IMR-90 (cell line): ENCODE data around the gene GRB10. TPM values are rescaled to one million over a fixed set of nuclear protein-coding genes. Genes with fewer than 3 reads are reported as not detected.

Experiments
- ATAC-seq: fragments of 200-7000 bp; cut with Tn5 transposase; 2 replicates; pipeline ENCODE4 v1.9.1; 2020; ENCODE audit warnings: low read depth, mild to moderate bottlenecking, moderate library complexity
- BruUV-seq: library from RNA; stranded (reverse); fragments of 400-500 nt; replicated peaks from 2 replicates; lab custom pipeline; 2021; lab: Mats Ljungman, UMichigan
- CTCF ChIA-PET: fragments of 300-600 bp; formaldehyde crosslinking; extraction: SDS; loops from one replicate; lab custom pipeline; 2021; ENCODE audit warnings: antibody characterized with exemption; lab: Yijun Ruan, JAX
- POLR2A ChIA-PET: fragments of 300-600 bp; sonication (Branson Sonifier 250); formaldehyde crosslinking; loops from one replicate; lab custom pipeline; 2022; ENCODE audit warnings: antibody characterized with exemption; ENCODE audit not compliant: unreplicated experiment; lab: Charles Lee
- DNase-seq: peaks from one replicate; pipeline ENCODE4 v3.0.0; 2013
- H2AFZ ChIP-seq: replicated peaks from 2 replicates; pipeline ENCODE3; 2013; ENCODE audit warnings: low read length, mild to moderate bottlenecking; ENCODE audit not compliant: poor library complexity
- H2AK5ac ChIP-seq: 2 replicates; pipeline ENCODE4 v1.6.1; 2013; ENCODE audit warnings: low read depth, low read length, inconsistent platforms
- H2AK9ac ChIP-seq: replicated peaks from 2 replicates; pipeline ENCODE3; 2013; ENCODE audit warnings: mild to moderate bottlenecking, low read depth, low read length, moderate library complexity; ENCODE audit not compliant: poor library complexity
- H2BK120ac ChIP-seq: 2 replicates; pipeline ENCODE4 v1.6.1; 2013; ENCODE audit warnings: low read depth, low read length, inconsistent platforms
- H2BK15ac ChIP-seq: 3 replicates; pipeline ENCODE4 v1.6.1; 2013; ENCODE audit warnings: low read depth, low read length, inconsistent platforms
- H2BK20ac ChIP-seq: 2 replicates; pipeline ENCODE4 v1.6.1; 2013; ENCODE audit warnings: low read depth, mild to moderate bottlenecking, inconsistent platforms, low read length, moderate library complexity
- H2BK5ac ChIP-seq: 2 replicates; pipeline ENCODE4 v1.6.1; 2013; ENCODE audit warnings: mild to moderate bottlenecking, low read depth, low read length, inconsistent platforms; ENCODE audit not compliant: poor library complexity, severe bottlenecking
- H3K14ac ChIP-seq: replicated peaks from 2 replicates; pipeline ENCODE4 v1.6.1; 2013; ENCODE audit warnings: low read depth, low read length, inconsistent platforms
- H3K18ac ChIP-seq: 2 replicates; pipeline ENCODE4 v1.6.1; 2013; ENCODE audit warnings: low read depth, low read length, control low read depth
- H3K23ac ChIP-seq: 2 replicates; pipeline ENCODE4 v1.6.1; 2013; ENCODE audit warnings: low read depth, low read length, inconsistent platforms
- H3K27ac ChIP-seq: 2 replicates; pipeline ENCODE4 v1.5.1; 2013; ENCODE audit warnings: mild to moderate bottlenecking, control low read depth, low read length; ENCODE audit not compliant: insufficient read depth
- H3K27me3 ChIP-seq: 2 replicates; pipeline ENCODE4 v1.6.1; 2013; ENCODE audit warnings: low read length; ENCODE audit not compliant: control insufficient read depth, insufficient read depth
- H3K36me3 ChIP-seq: 2 replicates; pipeline ENCODE4 v1.6.1; 2013; ENCODE audit warnings: low read length, mixed read lengths; ENCODE audit not compliant: control insufficient read depth, insufficient read depth
- H3K4ac ChIP-seq: 2 replicates; pipeline ENCODE4 v1.6.1; 2013; ENCODE audit warnings: low read depth, low read length, inconsistent platforms
- H3K4me1 ChIP-seq: 2 replicates; pipeline ENCODE4 v1.6.1; 2013; ENCODE audit warnings: low read length, mixed read lengths; ENCODE audit not compliant: control insufficient read depth, insufficient read depth
- H3K4me2 ChIP-seq: 2 replicates; pipeline ENCODE4 v1.6.1; 2013; ENCODE audit warnings: low read depth, mild to moderate bottlenecking, control low read depth, low read length, moderate library complexity
- H3K4me3 ChIP-seq: 2 replicates; pipeline ENCODE4 v1.5.1; 2013; ENCODE audit warnings: low read depth, mild to moderate bottlenecking, control low read depth, low read length, moderate library complexity; ENCODE audit not compliant: insufficient read depth
- H3K56ac ChIP-seq: 2 replicates; pipeline ENCODE4 v1.6.1; 2013; ENCODE audit warnings: low read length, inconsistent platforms; ENCODE audit not compliant: insufficient read depth; ENCODE audit errors: extremely low read depth
- H3K79me1 ChIP-seq, 2 experiments: 2 replicates each; pipeline ENCODE4 v1.6.1; 2013; ENCODE audit warnings: low read length in 2 of 2, inconsistent platforms in 1 of 2, low read depth in 1 of 2
- H3K9ac ChIP-seq: 2 replicates; pipeline ENCODE4 v1.6.1; 2013; ENCODE audit warnings: low read depth, low read length, control low read depth
- H3K9me1 ChIP-seq: 2 replicates; pipeline ENCODE4 v1.6.1; 2013; ENCODE audit warnings: low read length, inconsistent platforms; ENCODE audit not compliant: insufficient read depth
- H3K9me3 ChIP-seq: 2 replicates; pipeline ENCODE4 v1.6.1; 2013; ENCODE audit warnings: low read length; ENCODE audit not compliant: control insufficient read depth, insufficient read depth
- H4K20me1 ChIP-seq: 2 replicates; pipeline ENCODE4 v1.6.1; 2013; ENCODE audit warnings: low read length, inconsistent platforms; ENCODE audit not compliant: insufficient read depth
- H4K5ac ChIP-seq: 2 replicates; pipeline ENCODE4 v1.6.1; 2013; ENCODE audit warnings: mild to moderate bottlenecking, low read depth, low read length, control low read depth
- H4K8ac ChIP-seq, 2 experiments: 2 replicates each; pipeline ENCODE4 v1.6.1; 2013; ENCODE audit warnings: low read depth in 2 of 2, low read length in 2 of 2, control low read depth in 1 of 2, inconsistent platforms in 1 of 2
- H4K91ac ChIP-seq: 2 replicates; pipeline ENCODE4 v1.6.1; 2013; ENCODE audit warnings: low read depth, low read length, inconsistent platforms; ENCODE audit not compliant: insufficient read depth
- CEBPB ChIP-seq: IDR thresholded peaks from 2 replicates; pipeline ENCODE4 v1.6.1; 2012; ENCODE audit warnings: low read depth, low read length, improper control_type of control experiment
- WGBS, 2 experiments: methylation state at CpG; one replicate each; pipeline versions ENCODE4 v1.1.5 to v1.1.7; 2013; ENCODE audit warnings: missing lambda C conversion rate in 2 of 2; ENCODE audit not compliant: insufficient read length in 1 of 2; ENCODE audit errors: extremely low coverage in 2 of 2; 5-methylcytosine and 5-hydroxymethylcytosine counted together
- dilution Hi-C: fragments of 300-500 bp; cut with HindIII; formaldehyde crosslinking; loops from one replicate; pipeline ENCODE4 v1.14.3; 2018; ENCODE audit warnings: low sequenced_read_pairs; ENCODE audit not compliant: unreplicated experiment
- in situ Hi-C: fragments of 300-500 bp; cut with MboI; formaldehyde crosslinking; loops from 3 replicates; pipeline ENCODE4 v1.14.3; 2019; ENCODE audit warnings: low sequenced_read_pairs, inconsistent platforms, mixed read lengths
- intact Hi-C: fragments of 100-400 bp; cut with micrococcal nuclease; formaldehyde crosslinking; loops from 2 replicates; pipeline ENCODE4 v1.10.0; 2022
- polyA plus RNA-seq, 3 experiments: library from polyadenylated mRNA; depleted of rRNA; stranded (reverse); fragments of >200 nt; gene quantifications; 2 replicates each; pipeline ENCODE4 v1.2.3, GENCODE V29; 2012; ENCODE audit warnings: low replicate concordance in 1 of 3
- total RNA-seq: library from RNA; depleted of rRNA; stranded (reverse); fragments of >200 nt; gene quantifications from 2 replicates; pipeline ENCODE4 v1.2.3, GENCODE V29; 2012

The GRB10 gene
- total and polyA plus RNA-seq, 2 of the 4 experiments (the other 2 are of a cell fraction), result 6.3 to 15.1 TPM

DNA sequence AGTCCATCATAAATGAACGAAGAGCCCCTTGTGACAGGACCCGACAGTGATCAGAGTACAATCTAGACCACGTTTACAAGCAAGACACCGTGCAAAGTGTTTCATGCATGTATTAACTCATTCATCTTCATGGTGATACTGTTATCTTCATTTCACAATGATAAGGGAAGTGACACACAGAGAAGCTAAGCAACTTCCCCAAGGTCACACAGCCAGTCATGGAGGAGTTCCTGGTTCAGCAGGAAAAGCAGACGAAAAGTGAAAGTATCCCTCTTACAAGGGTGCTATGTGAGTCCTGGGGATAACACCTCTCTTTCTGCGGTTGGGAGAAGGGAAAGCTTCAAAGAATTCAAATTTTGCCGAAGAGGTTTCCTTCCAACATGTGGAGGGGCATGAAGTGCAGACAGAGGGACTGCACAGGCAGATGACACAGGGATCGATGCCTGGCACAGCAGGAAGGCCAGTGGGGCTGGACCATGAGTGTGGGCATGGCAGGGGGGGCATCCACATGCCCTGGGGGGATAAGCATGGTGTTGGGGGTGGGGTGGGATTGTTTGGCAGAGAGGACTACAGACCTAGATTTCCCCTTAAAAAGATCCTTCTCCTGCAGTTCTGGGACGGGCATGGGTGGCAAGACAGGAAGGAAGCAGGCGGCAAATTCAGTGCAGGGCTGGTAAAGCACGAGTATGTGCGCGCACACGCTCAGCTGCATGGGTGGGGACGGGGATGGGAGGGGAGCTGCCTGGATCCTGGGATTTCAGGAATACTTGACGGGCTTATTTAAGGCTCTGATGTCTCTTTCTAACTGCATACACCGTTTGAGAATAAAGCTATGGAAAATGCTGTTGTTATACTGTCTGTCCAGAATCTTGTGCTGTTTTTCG, 184.0 kb downstream of the GRB10 start:
- no peak overlapping the region for H4K8ac ChIP-seq
- no peak overlapping the region for H2BK5ac ChIP-seq
- no peak overlapping the region for H3K4ac ChIP-seq
- H3K14ac ChIP-seq, result no peak overlapping the region
- TF ChIP-seq CEBPB, result no peak
- H2BK120ac ChIP-seq, result no peak overlapping the region
- ATAC-seq, result no peak
- H3K18ac ChIP-seq, result no peak overlapping the region
- H3K56ac ChIP-seq, result no peak overlapping the region
- H2BK20ac ChIP-seq, result no peak overlapping the region
- no peak overlapping the region for H2AFZ ChIP-seq
- H2AK5ac ChIP-seq, result no peak overlapping the region
- H3K27me3 ChIP-seq, result no peaks in the 10 kb centered on the region
- ChIA-PET POLR2A (no interaction called here), CTCF (no interaction called here)
- peaks cover 25% of the 10 kb centered on the region for H3K36me3 ChIP-seq
- H3K4me3 ChIP-seq, result no peak overlapping the region
- H3K79me1 ChIP-seq, result no peaks in the 10 kb centered on the region
- intact Hi-C loops (no loop called here), dilution Hi-C loops (no loop called here), in situ Hi-C loops (no loop called here)
- no peaks in the 10 kb centered on the region for H3K9me3 ChIP-seq
- no peak overlapping the region for H3K9ac ChIP-seq
- H3K27ac ChIP-seq, result no peak overlapping the region
- no peak overlapping the region for H4K91ac ChIP-seq
- whole genome bisulfite sequencing, 2 experiments, result 88% methylated on average over 8 of the region's 18 CpGs; no CpG with 5 or more reads in 1 of the 2 experiments
- no peaks in the 10 kb centered on the region; the same call in 1 of the 2 replicates for H4K20me1 ChIP-seq
- no peak overlapping the region for H2AK9ac ChIP-seq
- DNase-seq, result no peak
- BruUV-seq, result no TSS peak
- no peak overlapping the region for H3K4me2 ChIP-seq
- H3K9me1 ChIP-seq, result peaks cover 2% of the 10 kb centered on the region; the same call in 1 of the 2 replicates
- H3K4me1 ChIP-seq, result no peaks in the 10 kb centered on the region
- H4K5ac ChIP-seq, result no peak overlapping the region
- H2BK15ac ChIP-seq, result no peak overlapping the region
- H3K23ac ChIP-seq, result no peak overlapping the region
